ENCODE data around the gene ROMO1.

- TF ChIP-seq, protein P1, sequence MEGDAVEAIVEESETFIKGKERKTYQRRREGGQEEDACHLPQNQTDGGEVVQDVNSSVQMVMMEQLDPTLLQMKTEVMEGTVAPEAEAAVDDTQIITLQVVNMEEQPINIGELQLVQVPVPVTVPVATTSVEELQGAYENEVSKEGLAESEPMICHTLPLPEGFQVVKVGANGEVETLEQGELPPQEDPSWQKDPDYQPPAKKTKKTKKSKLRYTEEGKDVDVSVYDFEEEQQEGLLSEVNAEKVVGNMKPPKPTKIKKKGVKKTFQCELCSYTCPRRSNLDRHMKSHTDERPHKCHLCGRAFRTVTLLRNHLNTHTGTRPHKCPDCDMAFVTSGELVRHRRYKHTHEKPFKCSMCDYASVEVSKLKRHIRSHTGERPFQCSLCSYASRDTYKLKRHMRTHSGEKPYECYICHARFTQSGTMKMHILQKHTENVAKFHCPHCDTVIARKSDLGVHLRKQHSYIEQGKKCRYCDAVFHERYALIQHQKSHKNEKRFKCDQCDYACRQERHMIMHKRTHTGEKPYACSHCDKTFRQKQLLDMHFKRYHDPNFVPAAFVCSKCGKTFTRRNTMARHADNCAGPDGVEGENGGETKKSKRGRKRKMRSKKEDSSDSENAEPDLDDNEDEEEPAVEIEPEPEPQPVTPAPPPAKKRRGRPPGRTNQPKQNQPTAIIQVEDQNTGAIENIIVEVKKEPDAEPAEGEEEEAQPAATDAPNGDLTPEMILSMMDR (IDR thresholded peaks at IDR 0.05), result no peak
- no peak for TF ChIP-seq POLR2A (IDR thresholded peaks at IDR 0.05)
These were observed 33.4 kb downstream of the ROMO1 start for GRCh38 chr20:35732644-35732982.
